WI38 (cell line): ENCODE results near the gene TOM1L2.

Source experiments
- H3K4me3 ChIP-seq: 2 replicates; pipeline ENCODE4 v1.5.1; 2011; ENCODE audit warnings: low read depth, mild to moderate bottlenecking, control low read depth, low read length
- TF ChIP-seq, protein P1 (sequence below): IDR thresholded peaks from 2 replicates; pipeline ENCODE4 v1.5.1; 2012; ENCODE audit warnings: low read depth, mild to moderate bottlenecking, control low read depth, low read length

The TOM1L2 gene

DNA sequence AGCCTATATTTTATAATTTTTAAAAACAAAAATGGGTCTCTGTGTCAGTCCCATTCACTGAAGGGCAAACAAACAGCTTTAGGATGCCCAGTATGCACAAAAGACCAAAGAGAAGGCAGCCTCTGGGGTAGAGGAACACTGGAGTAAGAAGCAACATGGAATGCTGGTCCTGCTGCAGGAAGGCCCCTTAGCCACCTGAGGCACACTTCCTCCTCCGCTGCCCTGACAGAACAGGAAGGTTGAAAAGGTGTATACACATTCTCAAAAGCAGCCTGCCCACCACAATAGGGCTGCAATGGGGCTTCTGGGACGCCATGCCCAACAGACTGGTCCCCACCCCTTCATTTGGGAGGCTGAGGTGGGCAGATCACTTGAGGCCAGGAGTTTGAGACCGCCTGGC, 19.5 kb downstream of the TOM1L2 start:
- no peak overlapping the region for H3K4me3 ChIP-seq
- TF ChIP-seq, protein P1, sequence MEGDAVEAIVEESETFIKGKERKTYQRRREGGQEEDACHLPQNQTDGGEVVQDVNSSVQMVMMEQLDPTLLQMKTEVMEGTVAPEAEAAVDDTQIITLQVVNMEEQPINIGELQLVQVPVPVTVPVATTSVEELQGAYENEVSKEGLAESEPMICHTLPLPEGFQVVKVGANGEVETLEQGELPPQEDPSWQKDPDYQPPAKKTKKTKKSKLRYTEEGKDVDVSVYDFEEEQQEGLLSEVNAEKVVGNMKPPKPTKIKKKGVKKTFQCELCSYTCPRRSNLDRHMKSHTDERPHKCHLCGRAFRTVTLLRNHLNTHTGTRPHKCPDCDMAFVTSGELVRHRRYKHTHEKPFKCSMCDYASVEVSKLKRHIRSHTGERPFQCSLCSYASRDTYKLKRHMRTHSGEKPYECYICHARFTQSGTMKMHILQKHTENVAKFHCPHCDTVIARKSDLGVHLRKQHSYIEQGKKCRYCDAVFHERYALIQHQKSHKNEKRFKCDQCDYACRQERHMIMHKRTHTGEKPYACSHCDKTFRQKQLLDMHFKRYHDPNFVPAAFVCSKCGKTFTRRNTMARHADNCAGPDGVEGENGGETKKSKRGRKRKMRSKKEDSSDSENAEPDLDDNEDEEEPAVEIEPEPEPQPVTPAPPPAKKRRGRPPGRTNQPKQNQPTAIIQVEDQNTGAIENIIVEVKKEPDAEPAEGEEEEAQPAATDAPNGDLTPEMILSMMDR, result no peak

DNA sequence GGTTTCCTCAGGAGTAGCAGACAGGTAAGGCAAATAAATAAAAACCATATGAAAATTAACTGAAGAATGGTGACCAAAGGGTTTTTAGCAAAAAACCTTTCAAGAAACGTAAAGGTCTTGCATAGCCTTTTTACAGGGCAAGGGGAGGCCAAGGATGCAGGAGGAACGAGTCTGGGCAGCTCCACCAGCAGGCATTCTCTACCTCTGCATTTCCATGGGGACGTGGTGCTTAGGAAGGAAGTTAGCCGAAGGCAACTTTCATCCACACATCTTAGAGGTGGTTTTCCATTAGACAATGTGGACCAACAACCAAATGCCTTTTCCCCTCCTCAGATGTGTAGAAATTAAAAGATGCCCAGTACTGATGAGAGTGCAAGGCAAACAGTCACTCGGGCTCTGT, 20.7 kb downstream of the TOM1L2 start:
- TF ChIP-seq, protein P1, result no peak
- no peak overlapping the region for H3K4me3 ChIP-seq

DNA sequence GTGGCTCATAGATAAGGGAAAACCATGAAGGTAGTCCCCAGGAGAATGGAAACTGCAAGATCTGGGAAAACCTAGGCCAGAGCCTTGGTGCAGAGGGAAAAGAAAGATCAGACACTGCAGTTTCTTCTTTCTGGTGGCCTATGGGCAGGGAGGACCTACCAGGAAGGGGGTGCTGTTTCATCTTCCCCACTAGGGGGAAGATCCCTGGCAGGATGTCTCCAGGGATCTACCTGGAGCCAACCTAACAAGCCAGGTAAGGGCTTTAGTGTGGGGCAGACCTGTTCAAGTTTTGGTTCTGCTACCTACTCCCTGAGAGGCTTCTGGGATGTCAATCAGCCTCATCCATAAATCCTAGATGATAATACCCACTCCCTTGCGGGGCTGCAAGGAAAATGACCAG, 21.4 kb downstream of the TOM1L2 start:
- TF ChIP-seq, protein P1, result no peak
- H3K4me3 ChIP-seq, result no peak overlapping the region

DNA sequence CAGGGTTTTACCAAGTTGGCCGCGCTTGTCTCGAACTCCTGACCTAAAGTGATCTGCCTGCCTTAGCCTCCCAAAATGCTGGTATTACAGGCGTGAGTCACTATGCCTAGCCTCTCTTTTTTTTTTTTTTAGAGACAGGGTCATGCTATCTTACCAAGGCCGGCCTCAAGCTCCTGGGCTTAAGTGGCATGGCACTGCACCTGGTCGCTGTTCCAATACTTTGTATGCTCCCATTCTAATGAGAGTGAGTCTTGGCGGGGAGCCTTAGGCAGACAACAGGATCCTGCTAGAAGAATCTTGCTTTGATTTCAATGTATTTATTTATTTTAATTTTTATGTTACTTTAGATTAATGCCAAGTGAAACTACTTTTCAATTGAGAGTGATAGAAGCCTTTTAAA, 21.9 kb downstream of the TOM1L2 start:
- H3K4me3 ChIP-seq, result no peak overlapping the region
- TF ChIP-seq, protein P1, result no peak

DNA sequence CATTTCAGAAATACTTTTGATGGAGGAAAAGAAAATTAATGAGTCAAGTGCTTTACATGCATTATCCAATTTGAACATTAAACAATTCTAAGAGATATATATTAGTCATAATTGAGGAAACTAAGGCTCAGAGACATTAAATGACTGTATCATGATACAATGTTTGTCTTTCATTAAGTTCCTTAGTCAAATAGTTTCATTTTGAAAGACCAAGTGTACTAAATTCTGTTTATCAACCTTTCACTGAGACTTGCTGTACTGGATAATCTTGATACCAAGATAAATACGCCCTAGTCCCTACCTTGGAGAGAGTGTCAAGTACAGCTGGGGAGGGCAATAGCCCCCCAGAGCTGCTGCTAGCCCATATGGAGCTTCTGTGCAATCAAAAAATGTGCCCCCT, 24.2 kb downstream of the TOM1L2 start:
- H3K4me3 ChIP-seq, result no peak overlapping the region

DNA sequence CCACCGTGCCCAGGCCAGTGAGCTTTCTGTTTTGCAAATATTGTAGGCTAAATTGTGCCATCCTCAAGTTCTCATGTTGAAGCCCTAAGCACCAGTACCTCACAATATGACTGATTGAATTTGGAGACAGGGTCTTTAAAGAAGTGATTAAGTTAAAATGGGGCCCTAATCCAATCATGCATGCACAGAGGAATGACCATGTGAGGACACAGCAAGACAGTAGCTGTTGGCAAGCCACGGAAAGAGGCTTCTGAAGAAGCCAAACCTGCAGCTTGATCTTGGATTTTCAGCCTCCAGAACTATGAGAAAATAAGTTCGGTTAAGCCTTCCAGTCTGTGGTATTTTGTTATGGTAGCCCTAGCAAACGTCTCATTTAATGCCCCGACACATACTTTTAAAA, 24.9 kb downstream of the TOM1L2 start:
- no peak overlapping the region for H3K4me3 ChIP-seq
- TF ChIP-seq, protein P1, result no peak

More for the DNA sequence above, 24.2 kb downstream of the TOM1L2 start:
- TF ChIP-seq, protein P1, result no peak

DNA sequence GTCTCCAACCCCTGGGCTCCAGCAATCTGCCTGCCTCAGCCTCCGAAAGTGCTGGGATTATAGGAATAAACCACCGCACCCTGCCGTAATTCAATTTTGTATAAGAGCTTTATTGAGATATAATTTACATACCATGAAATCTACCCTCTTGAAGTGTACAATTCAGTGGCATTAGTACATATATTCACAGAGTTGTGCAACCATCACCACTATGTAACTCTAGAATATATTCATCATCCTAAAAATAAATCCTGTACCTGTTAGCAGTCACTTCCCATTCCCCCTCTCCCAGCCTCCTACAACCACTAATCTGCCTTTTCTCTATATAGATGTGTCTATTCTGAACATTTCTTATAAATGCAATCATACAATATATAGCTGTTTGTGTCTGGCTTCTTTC, 26.1 kb downstream of the TOM1L2 start:
- H3K4me3 ChIP-seq, result no peak overlapping the region
- TF ChIP-seq, protein P1, result no peak
